ENCODE results near the gene TSHZ2.
"Not testable (repeated sequence)": the region's sequence is repeated elsewhere in the genome, so short reads cannot be mapped to it uniquely, and the experiment has no call there.

The TSHZ2 gene

GRCh38 chr20:53301869-53302268, 329.7 kb downstream of the TSHZ2 start:
- DNase-seq = no peak

- no peak for DNase-seq
Observed at GRCh38 chr20:53302695-53303412, 330.7 kb downstream of the TSHZ2 start.

- DNase-seq = no peak
Observed at GRCh38 chr20:53303413-53303760, 331.2 kb downstream of the TSHZ2 start.

GRCh38 chr20:53304146-53304545, 332.0 kb downstream of the TSHZ2 start:
- no peak for DNase-seq

- no peak for DNase-seq
Observed at GRCh38 chr20:53306192-53306805, 334.1 kb downstream of the TSHZ2 start.

GRCh38 chr20:53307964-53308597, 335.9 kb downstream of the TSHZ2 start:
- no peak for DNase-seq

GRCh38 chr20:53309515-53309914, 337.4 kb downstream of the TSHZ2 start:
- DNase-seq = no peak

- DNase-seq = no peak
Observed at GRCh38 chr20:53312957-53313356, 340.8 kb downstream of the TSHZ2 start.

- DNase-seq = no peak
Observed at GRCh38 chr20:53316206-53316937, 344.2 kb downstream of the TSHZ2 start.

GRCh38 chr20:53319200-53319599, 347.0 kb downstream of the TSHZ2 start:
- DNase-seq = no peak

GRCh38 chr20:53319716-53320115, 347.6 kb downstream of the TSHZ2 start:
- DNase-seq = no peak

- DNase-seq = no peak
Observed at GRCh38 chr20:53320701-53321100, 348.5 kb downstream of the TSHZ2 start.

GRCh38 chr20:53321596-53321995, 349.4 kb downstream of the TSHZ2 start:
- DNase-seq = no peak

- DNase-seq = no peak
Observed at GRCh38 chr20:53322651-53323050, 350.5 kb downstream of the TSHZ2 start.

GRCh38 chr20:53323460-53323859, 351.3 kb downstream of the TSHZ2 start:
- DNase-seq = not testable (repeated sequence)

- no peak for DNase-seq
Observed at GRCh38 chr20:53324816-53325215, 352.7 kb downstream of the TSHZ2 start.

GRCh38 chr20:53328961-53329360, 356.8 kb downstream of the TSHZ2 start:
- DNase-seq = no peak

GRCh38 chr20:53329781-53330180, 357.6 kb downstream of the TSHZ2 start:
- DNase-seq = no peak

GRCh38 chr20:53330601-53331140, 358.5 kb downstream of the TSHZ2 start:
- no peak for DNase-seq

- DNase-seq = no peak
Observed at GRCh38 chr20:53331151-53331973, 359.2 kb downstream of the TSHZ2 start.

Measured in nucleus accumbens (tissue), 56 donors.